ENCODE data around the gene EIF6.

The EIF6 gene

DNA sequence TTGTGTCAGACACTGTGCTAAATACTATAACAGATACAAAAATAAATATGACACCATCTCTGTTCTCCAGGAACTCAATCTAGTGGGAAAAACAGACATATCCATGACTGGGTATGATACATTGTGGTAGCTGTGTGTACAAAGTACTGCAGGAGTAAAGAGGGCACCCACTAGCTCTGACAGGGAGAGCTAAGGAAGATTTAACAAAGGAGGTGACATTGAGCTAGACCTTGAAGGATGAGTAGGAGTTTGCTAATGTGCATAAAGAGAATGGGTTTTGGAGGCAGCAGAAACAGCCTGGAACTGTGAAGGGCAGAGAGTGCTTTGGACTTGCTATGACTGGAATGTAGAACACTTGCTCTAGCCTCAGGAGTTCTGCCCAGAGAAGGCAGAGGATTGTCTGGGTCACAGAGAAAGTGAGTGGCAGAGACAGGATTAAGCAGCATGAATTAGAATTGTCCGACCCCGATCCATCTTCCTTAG, 43.7 kb downstream of the EIF6 start:
- no peak for DNase-seq (ENCODE audit: extremely low read depth, low read depth)
- TF ChIP-seq CTCF (IDR thresholded peaks at IDR 0.05; ENCODE audit: low read depth, low read length, missing control alignments): no peak
- no peak overlapping the region for H3K4me3 ChIP-seq (replicated peaks; ENCODE audit: low read depth, low read length)

DNA sequence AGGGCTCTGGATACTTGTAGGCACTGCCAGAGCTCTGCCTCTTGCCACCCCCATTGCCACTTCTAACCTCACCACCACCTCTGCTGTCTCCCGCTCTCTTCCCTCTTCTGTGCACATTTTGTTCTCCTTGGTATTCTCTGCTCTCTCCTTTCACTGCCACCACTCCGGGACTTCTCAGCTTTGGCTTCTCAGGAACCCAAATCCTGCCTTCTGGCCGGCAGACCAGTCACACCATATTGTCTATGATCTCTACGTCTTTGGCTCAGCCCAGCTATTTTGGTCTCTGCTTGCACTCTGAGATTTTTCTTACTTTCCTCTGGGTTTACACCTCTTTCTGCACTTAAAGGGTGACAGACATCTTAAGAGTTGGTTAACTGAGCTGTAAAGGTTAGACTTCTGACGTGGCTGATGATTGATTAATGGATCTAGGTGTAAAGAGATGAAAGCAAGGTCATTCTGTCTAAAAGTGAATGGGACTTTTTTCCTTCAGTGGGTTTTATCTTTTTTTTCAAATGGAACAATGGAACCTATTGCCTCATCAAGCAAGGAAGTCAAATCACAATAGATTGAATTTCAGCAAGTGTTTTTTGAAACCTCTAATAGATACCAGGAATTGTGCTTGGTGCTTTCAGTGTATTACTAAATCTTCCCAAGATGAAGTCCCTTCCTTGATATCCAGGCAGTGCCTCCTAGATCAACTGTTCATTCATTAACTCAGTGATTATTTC, 44.3 kb downstream of the EIF6 start:
- TF ChIP-seq CTCF (IDR thresholded peaks at IDR 0.05; ENCODE audit: low read depth, low read length, missing control alignments): no peak

DNA sequence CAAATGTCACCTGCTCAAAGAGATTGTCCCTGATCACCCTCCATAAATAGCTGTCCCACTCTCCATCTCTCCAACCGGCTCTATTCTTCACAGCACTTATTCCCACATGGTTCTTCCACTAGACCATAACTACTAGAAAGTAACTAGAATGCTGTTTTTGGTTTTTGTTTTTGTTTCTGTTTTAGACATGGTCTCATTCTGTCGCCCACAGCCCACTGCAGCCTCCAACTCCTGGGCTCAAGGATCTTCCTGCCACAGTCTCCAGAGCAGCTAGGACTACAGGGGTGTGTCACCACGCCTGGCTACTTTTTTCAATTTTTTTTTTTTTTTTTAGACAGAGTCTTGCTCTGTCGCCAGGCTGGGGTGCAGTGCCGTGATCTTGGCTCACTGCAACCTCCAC, 45.8 kb downstream of the EIF6 start:
- DNase-seq (ENCODE audit: extremely low read depth, low read depth): no peak
- no peak overlapping the region for H3K4me3 ChIP-seq (replicated peaks; ENCODE audit: low read depth, low read length)
- no peak for TF ChIP-seq CTCF (IDR thresholded peaks at IDR 0.05; ENCODE audit: low read depth, low read length, missing control alignments)

More for the DNA sequence above, 44.3 kb downstream of the EIF6 start:
- DNase-seq (ENCODE audit: extremely low read depth, low read depth): no peak
- H3K4me3 ChIP-seq (replicated peaks; ENCODE audit: low read depth, low read length): no peak overlapping the region

- no peak for DNase-seq (ENCODE audit: extremely low read depth, low read depth)
Observed at GRCh38 chr20:35238170-35238569, 46.4 kb downstream of the EIF6 start.

GRCh38 chr20:35237486-35237885, 47.1 kb downstream of the EIF6 start:
- no peak overlapping the region for H3K4me3 ChIP-seq (replicated peaks; ENCODE audit: low read depth, low read length)
- DNase-seq (ENCODE audit: extremely low read depth, low read depth): no peak
- TF ChIP-seq CTCF (IDR thresholded peaks at IDR 0.05; ENCODE audit: low read depth, low read length, missing control alignments): no peak

More at GRCh38 chr20:35238170-35238569, 46.4 kb downstream of the EIF6 start:
- no peak for TF ChIP-seq CTCF (IDR thresholded peaks at IDR 0.05; ENCODE audit: low read depth, low read length, missing control alignments)
- no peak overlapping the region for H3K4me3 ChIP-seq (replicated peaks; ENCODE audit: low read depth, low read length)

DNA sequence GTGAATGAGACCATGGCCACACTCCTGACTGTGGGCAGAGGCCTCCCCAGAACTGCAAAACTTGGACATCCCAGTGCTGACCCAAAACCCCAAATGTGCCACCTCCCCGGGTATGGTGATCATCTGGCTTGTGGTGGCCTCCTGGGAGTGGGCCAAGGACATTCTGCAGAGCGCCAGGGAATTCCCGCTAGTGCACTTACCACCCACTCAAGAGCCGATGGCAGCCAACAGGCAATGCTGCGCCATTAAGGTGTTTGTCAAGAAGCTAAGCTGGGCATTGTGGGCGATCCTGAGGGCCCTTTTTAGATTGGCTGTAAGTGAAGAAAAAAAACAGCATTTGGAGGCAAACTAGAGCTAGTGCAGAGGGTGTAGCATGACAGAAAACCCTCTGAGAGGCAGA, 48.7 kb downstream of the EIF6 start:
- no peak for DNase-seq (ENCODE audit: extremely low read depth, low read depth)
- H3K4me3 ChIP-seq (replicated peaks; ENCODE audit: low read depth, low read length): no peak overlapping the region
- TF ChIP-seq CTCF (IDR thresholded peaks at IDR 0.05; ENCODE audit: low read depth, low read length, missing control alignments): no peak

All from HFF-Myc (cell line).